DLD1 (cell line): ENCODE data around the gene BAAT.
"Not testable (repeated sequence)": the region's sequence is repeated elsewhere in the genome, so short reads cannot be mapped to it uniquely, and the experiment has no call there.

ENCODE experiments used
- in situ Hi-C: cut with HindIII; loops from 2 replicates; pipeline ENCODE4 v1.10.0; 2017; ENCODE audit warnings: low sequenced_read_pairs

The BAAT gene

DNA sequence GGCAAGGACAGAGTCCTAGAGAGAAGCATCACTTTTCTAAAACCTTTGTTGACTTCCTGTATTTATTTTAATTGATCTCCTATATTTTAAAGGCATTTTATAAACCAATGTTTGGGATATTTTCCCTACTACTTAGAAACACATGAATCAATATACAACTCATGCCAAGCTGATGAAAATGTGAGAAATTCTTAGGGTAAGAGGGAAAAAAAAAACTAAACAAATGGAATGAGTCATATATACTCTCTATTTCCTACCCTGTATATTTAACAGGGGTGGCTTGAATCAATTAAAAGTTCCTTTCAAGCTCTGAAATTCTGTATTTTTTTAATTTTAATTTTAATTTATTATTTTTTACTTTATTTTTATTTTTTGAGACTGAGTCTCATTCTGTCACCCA, 19.6 kb downstream of the BAAT start:
- in situ Hi-C loops: no loop called here

DNA sequence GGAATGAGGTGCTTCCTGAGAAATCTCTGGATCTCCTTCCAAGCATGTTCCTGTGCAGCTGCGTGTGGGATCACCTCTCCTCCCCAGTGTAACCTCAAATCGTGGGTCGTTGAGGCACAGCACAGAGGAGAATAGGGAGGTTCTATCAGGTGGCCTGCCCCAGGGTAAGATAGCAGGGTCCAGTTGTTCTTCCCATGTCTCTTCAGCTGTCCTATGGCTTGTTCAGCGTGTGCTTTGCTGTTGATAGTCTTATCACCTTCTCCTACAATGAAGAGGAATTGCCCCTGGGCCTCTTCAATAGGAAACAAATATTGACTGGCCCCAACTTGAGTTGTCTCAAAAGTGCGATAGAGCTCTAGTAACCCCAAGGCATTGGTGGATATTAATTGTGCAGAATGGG, 22.4 kb downstream of the BAAT start:
- in situ Hi-C loops: no loop called here

- in situ Hi-C loops: no loop called here
These were observed 24.2 kb downstream of the BAAT start for GRCh38 chr9:101360647-101361046.

- in situ Hi-C loops: no loop called here
These were observed 25.1 kb downstream of the BAAT start for GRCh38 chr9:101359679-101360078.

DNA sequence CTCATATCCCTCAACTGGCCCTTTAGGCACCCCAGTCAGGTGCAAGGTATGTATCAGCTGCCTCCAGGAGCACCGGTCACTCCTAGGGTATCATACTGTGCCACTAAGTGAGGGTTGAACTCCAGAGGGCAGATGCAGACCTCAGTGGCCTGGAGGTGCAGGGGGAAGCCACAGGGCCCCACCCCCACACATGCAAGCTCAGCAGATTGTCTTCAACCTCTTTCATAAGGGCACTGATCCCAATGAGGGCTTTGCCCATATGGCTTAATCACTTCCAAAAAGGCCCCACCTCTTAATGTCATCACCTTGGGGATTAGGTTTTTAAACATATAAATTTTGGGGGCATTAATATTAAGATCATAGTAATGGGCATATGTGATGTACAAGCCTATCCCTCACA, 28.2 kb downstream of the BAAT start:
- in situ Hi-C loops: no loop called here

GRCh38 chr9:101354765-101355708, 29.8 kb downstream of the BAAT start:
- in situ Hi-C loops: no loop called here

DNA sequence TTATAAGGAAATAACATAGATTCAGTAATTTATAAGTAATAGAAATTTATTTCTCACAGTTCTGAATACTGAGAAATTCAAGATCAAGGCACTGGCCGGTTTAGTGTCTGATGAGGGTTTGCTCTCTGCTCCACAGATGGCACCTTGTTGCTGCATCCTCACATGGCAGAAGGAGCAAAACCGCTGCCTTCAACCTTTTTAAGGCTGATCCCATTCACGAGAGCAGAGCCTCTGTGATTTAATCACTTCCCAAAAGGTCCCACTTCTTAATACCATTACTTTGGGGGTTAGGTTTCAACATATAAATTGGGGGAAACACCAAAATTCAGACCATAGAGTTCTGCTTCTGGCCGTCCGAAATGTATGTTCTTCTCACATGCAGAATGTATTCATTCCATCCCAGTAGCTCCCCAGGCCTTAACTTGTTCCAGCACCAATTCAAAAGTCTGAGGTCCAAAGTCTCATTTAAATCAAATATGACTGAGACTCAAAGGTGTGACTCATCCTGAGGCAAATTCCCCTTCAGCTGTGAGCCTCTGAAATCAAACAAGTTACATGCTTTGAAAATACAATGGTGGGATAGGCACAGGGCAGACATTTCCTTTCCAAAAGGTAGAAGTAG, 30.6 kb downstream of the BAAT start:
- in situ Hi-C loops: no loop called here

- in situ Hi-C loops: no loop called here
These were observed 31.1 kb downstream of the BAAT start for GRCh38 chr9:101353683-101354082.

DNA sequence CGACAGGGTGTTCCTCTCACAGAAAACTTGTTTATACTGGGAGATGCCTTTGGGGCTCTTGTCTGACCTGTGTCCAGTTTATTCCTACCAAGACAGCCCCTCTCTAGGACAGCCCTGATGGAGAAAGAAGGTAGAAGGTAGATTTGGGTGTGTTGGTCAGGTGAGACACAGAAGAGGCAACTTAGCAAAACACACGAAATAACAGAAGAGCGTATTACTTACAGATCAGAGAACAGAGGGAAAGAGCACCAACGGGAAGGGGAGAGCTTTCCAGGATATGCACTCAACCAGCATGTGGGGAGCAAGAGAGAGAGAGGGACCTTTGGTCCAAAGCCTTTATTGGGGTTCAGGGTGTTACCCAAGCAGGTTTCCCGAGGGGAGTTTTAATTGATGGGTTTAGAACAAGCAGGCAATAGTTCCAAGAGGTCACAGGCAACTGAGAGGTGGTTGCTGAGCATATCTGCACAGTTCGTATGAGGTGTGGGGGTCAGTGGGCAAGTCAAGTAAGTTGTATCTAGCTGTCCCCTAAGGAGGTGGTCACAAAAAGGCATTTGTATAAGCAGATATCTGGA, 31.8 kb downstream of the BAAT start:
- in situ Hi-C loops: no loop called here

DNA sequence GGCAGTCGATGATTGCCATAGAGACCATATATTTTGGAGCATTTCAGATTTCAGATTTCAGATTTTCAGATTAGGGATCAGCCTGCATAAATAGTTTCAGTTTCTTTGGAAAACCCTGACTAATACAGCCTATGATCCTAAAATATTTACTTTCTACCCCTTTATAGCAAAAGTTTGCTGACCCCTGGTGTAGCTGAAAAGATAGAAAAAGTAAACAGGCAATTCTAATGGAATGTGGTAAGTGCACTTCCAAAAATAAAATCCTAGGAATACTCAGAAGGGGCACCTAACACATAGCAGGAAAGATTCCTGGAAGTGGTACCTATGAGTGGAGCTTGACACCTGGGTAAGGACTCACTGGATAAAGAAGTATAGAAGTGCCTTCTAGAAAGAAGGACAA, 34.5 kb downstream of the BAAT start:
- in situ Hi-C loops: no loop called here

DNA sequence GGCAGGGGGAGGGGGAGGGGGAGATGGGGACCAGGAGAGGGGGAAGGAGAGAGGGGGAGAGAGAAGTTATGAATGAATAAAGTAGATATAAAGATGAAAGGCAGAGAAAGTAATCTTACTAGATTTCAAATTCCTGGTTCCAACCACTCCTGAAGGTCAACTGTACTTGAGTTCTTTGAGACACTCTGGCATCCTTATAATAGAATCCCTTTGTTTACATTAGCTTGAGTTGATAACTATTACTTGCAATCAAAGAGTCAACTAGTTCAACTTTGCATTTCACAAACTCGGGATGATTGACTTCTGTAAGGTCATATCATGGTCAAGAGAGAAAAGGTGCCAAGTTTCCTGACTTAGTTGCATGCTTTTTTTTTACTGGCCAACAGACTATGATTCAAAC, 42.2 kb downstream of the BAAT start:
- in situ Hi-C loops: no loop called here

GRCh38 chr9:101341958-101342357, 42.8 kb downstream of the BAAT start:
- in situ Hi-C loops: no loop called here

DNA sequence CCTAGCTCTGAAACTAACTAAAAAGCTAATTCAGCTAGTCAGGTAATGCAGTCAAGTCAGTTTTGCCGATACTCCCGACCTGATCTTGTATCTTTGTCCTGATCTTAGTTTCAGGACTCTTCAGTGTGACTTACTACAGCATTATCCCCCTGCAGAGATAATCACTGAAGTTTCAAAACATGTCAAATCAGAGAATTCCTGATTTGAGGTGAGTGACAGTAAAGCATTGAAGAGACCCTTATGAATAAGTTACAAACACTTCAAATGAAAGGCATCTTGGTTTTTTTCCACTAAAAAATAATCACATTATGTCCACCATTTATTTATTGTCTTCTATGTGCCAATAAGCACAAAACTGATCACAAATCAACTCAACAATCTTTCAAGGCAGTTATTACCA, 47.6 kb downstream of the BAAT start:
- in situ Hi-C loops: no loop called here

GRCh38 chr9:101336091-101336490, 48.7 kb downstream of the BAAT start:
- in situ Hi-C loops: no loop called here

DNA sequence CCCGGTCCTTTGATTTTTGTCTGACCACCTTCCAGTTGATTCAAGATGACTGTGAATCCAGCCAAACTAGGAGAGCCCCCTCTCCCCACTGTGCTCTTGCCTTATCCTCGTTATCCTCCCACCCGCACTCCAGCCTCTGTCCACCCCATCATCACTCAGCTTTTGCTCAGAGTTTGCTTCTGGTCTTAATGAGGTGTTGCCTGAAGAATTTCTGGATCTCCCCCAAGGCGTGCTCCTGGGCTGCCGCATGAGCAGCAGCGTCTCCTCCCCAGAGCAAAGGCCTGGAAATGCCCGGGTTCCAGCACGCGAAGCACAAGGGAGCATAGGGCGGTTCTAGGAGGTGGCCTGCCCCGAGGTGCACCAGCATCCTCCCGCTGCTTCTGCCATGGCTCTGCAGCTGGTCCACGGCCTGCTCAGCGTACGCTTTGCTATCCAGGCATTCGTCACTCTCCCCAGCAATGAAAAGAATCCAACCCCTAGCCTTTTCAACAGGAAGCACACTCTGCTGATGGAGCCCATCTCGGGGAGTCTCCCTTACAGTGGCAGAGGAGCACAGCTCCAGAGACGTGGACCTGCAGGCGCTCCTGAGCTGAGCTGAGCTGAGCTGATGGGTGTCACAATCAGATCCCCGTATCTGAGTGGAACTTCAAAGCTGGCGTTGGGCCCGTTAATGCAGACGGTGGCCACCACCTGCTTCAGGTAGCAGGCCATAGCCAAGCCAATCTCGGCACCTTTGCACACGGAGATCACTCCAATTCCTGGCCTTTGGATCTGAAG, 50.7 kb downstream of the BAAT start:
- in situ Hi-C loops: no loop called here

DNA sequence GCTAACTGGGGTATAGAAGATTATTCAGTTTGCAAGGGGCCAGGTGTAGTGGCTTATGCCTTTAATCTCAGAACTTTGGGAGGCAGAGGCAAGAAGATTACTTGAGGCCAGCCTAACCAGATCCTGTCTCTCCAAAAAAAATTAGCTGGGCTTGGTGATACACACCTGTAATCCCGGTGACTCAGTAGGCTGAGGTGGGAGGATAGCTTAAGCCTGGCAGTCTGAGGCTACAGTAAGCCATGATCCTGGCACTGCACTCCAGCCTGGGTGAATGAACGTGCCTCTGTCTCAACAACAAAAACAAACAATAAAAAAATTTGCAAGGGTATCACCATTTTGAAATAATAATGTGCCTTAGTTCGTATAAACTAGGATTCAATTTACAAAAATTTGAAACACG, 51.3 kb downstream of the BAAT start:
- in situ Hi-C loops: no loop called here

- in situ Hi-C loops: no loop called here
These were observed 52.4 kb downstream of the BAAT start for GRCh38 chr9:101332362-101332761.

- in situ Hi-C loops: not testable (repeated sequence)
These were observed 57.3 kb downstream of the BAAT start for GRCh38 chr9:101327422-101327909.

DNA sequence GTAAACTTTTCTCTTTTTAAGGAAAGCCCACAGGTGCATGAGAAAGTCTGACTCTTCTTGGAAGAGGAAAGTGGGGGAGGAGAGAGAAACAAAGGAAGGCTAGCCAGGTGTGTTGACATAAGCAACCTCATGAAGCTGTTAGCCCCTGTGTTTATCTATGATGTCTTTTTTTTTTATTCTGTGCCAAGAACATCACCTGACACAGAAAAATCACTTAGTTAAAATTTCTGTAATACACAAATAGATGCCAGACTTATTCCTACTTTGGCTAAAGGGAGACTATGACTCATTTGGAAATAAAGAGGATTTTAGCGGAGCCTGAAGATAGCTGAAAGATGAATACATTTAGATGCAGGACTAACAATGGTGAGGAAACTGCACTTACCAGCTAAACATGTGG, 58.3 kb downstream of the BAAT start:
- in situ Hi-C loops: no loop called here

DNA sequence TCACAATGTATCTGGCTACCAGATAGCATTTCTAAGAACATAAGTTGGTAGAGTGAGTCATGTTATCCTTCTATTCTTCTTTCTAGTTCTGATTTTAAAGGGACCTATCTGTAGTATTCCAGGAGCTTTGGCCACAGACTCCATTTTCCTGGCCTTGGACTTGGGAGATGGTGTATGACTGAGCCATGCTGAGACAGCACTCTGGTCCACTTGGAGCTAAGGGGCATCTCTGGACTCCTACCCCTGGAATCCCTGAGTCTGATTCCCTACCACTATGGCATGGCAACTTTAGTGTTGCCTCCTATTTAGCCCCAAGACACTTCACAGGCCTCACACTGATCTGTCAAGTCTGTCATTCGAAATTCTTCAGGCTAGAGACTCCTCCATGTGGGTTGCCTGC, 58.8 kb downstream of the BAAT start:
- in situ Hi-C loops: no loop called here

DNA sequence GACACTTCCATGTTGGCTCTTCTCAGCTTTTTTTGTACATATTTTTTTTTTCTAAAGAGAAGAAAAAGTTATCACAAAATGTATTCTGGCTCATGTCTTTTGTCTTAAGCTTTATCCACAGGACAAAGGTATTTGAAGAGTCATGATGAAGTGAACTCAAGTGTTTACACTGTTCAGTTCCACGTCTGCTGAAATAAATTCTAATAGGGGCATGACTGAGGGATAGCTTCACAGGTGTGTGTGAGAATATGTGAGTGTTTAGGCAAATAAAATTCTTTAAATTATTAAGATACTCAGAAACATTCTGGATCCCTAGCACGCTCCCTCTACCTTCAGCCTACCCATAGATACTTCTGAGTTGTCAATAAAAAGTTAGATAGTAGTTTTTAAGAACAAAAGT, 59.8 kb downstream of the BAAT start:
- in situ Hi-C loops: no loop called here
